CD1c-positive myeloid dendritic cell (primary cell): Measurements from ENCODE around the gene CYP46A1.

Experiments used
- DNase-seq: peaks from one replicate; pipeline ENCODE4 v3.0.0-alpha.2; 2016; ENCODE audit errors: extremely low spot score

Gene CYP46A1

DNA sequence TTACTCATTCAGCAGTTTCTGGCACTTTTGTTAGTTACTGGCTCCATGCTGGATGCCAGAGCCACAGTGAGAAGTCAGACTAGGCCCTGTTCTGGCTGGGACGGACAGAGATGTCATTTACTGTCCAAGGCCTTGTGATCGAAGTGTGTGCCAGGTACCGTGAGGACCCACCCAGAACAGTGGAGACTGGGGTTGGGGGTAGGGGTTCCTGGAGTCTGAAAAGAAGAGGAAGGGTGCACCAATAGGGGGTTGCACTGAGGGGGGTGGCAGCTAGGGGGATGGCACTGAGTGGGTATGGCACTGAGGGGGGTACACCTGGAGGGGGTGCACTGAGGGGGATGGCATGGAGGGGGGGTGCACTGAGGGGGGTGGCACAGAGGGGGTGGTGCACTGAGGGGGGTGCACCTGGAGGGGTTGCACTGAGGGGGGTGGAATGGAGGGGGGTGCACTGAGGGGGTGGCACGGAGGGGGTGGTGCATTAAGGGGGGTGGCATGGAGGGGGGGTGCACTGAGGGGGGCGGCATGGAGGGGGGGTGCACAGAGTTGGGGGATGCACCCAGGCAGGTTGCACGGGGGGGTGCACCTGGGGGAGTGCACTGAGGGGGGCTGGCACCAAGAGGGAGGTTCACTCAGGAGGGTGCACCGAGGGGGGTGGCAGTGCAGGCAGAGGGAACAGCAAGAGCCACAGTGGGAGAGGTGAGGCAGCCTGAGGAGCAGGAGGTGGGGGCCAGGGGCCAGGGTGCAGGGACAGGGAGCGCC lies 10.6 kb upstream of the CYP46A1 start:
- DNase-seq: no peak

GRCh38 chr14:99674064-99674650 lies 9.9 kb upstream of the CYP46A1 start:
- DNase-seq: no peak

- no peak for DNase-seq
Observed at GRCh38 chr14:99674776-99675381, 9.2 kb upstream of the CYP46A1 start.

DNA sequence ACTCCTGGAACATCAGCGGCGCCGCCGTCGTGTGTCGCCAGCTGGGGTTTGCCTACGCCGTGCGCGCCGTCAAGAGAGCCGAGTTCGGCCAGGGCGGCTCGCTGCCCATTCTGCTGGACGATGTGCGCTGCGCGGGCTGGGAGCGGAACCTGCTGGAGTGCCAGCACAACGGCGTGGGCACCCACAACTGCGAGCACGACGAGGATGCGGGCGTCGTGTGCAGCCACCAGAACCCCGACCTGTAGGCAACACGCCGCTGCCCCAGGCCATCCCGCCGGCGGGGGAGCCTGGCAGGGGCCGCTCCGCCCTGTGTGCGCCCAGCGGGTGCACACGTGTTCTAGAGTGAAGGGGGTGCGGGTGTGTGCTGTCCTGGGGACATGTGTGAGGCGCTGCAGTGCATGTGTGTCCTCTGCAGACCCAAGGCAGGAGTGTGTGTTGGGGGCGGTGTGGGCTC lies 8.7 kb upstream of the CYP46A1 start:
- no peak for DNase-seq

- no peak for DNase-seq
Observed at GRCh38 chr14:99675951-99676350, 8.1 kb upstream of the CYP46A1 start.

GRCh38 chr14:99676657-99677056 lies 7.4 kb upstream of the CYP46A1 start:
- DNase-seq: no peak

DNA sequence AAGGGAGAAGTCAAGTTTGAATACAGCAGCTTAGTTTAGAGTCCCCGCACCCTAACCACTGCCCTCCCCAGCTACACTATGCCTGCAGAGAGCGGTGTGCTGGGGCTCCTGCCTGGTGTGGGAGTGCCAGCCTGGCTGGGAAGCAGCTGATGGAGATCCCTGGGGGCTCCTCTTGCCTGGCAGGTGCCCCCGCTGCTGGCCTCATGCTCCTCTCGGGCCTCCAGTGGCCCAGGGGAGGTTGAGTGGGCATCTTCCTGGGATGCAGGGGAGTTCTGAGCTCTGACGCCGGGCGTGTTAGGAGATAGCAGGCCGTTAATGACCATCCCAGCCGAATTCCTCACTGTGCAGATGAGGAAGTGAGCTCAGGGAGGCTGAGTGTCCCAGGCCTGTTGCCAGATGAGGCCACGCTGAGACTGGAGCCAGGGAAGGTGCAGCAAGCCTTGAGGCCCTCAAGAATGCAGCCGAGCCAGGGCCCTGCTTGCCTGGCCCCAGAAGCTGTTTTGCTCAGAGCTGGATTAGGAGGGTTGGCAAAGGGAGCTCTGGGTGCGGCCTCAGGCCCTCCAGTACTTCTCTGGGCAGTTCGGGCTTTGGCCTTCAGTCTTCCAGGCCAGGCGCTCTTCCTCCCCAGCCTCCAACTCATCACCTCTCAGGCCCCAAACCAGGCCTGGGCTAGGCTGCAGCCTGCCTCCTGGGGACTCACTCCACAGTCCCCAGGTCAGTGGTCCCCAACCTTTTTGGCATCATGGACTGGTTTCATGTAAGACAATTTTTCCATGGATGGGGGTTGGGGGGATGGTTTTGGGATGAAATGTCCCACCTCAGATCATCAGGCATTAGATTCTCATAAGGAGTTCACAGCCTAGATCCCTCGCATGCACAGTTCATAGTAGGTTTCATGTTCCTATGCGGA lies 6.6 kb upstream of the CYP46A1 start:
- DNase-seq: no peak

DNA sequence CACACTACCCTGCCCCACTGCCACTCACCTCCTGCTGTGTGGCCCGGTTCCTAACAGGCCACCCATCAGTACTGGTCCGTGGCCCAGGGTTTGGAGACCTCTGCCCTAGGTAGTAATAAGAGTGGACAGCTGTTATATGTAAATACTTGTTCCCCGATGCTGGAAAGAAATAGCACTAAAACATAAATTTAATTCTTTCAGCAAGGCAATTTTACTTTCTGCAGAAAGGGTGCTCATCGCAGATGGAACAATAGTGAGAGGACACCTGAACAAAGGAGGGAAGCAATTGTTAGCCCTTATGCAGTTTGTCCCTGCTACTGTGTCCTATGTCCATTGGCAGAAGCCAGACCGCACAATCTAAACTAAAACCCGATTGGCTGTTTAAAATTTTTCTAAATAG lies 5.9 kb upstream of the CYP46A1 start:
- DNase-seq: no peak

DNA sequence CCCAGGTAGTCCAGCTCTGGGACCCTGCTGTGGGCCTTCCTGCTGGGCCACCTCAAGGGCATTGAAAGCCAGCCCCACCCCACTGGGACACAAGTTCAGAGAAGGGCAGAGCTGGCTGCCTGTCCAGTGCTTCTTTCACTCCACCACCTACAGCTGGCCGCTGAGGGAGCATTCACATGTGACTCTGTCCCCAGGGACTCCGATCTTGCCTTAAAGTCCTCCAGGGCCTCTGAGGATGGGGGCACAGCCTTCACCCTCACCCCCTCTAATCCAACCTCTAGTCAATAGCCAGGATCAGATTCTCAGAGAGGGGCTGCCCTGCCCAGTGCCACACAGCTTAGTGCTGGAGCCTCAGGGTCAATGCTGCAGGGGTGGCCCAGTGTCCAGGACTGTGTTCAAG lies 5.0 kb upstream of the CYP46A1 start:
- DNase-seq: no peak

DNA sequence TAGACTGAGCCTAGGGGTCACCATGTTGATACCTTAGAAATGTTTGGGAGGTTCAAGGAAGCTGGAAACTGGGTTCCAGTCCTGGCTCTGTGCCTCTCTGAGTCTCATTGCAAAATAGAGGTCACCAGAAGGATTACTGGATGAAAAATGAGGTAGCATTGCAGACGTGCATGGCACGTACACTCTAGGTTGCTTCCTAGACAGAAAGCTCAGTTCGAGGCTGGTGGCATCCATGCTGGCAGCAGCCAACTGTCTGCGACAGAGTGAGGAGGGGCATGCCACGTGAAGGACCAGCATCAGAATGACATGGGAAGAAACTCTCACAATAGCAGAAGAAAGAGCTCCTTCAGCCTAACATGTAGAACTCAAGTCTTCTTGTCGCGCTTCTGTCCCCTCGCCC lies 4.6 kb upstream of the CYP46A1 start:
- no peak for DNase-seq

GRCh38 chr14:99679996-99680395 lies 4.1 kb upstream of the CYP46A1 start:
- no peak for DNase-seq

DNA sequence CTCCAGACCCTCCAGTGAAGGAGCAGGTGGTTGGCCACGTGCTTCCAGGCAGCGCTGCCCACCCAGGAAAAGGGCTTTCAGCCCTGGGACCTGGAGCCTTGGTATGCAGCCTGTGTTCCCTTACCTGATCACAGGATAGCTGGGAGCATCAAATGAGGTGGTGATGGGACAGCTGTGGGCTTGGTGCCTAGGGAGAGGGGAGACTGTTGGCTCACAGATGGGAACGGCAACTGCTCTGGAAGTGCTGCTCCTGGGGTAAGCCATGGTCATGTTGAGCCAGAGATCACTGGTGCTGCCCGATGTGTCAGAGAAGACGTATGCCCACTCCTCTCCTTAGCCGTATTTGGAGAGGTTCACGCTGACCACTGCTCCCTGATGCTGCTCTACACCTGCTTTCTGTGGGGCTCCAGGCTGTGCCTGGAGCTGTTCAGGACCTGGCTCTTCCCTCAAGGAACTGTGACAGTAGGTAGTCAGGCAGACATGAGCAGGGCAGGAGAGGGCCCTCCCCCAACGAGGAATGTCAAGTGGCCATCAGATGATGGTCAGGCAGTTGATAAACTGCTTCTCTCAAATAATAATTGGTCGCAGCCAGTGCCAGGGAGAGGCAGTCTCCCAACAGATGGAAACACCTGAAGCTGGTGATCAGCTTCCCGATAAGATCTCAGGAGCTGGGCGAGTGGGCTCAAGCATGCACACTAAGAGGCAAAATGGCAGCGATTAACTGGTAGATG lies 2.8 kb upstream of the CYP46A1 start:
- no peak for DNase-seq

DNA sequence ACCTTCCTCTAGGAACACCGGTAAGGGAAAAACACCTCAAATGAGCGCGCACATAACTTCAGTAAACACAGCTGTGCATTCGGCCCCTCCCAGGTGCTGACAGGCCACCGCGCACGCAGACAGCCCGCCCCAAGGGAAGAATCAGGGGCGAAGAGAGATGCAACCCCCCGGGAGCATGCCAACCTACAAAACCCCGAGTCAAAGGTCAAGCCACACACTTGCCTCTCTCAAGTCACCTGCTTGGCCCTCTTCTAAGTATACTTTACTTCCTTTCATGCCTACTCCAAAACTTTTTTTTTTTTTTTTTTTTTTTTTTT lies 2.3 kb upstream of the CYP46A1 start:
- no peak for DNase-seq

- peak; percentile 72 for DNase-seq
Observed at GRCh38 chr14:99682809-99683618, 1.1 kb upstream of the CYP46A1 start.

DNA sequence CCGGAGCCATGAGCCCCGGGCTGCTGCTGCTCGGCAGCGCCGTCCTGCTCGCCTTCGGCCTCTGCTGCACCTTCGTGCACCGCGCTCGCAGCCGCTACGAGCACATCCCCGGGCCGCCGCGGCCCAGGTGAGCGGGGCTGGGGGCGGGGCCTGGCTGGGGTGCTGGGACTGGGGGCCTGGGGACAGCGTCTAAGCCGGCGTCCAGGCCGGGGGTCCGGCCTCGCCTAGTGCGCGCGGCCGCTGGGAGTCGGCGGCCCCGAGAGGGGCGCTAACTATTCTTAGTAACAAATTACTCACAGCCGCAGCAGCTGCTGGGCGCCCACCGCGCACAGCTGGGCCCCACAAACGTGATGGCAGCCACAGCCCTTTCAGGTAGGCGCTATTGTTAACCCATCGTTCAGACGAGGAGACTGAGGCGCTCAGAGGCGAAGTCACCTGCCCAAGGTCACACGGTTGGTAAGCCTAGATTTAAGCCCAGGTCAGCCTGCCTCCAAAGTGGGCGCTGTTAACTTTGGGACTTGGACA lies 374 bp downstream of the CYP46A1 start:
- DNase-seq: no peak

- DNase-seq: no peak
Observed at GRCh38 chr14:99685151-99685591, 1.1 kb downstream of the CYP46A1 start.

GRCh38 chr14:99685596-99685995 lies 1.5 kb downstream of the CYP46A1 start:
- no peak for DNase-seq

DNA sequence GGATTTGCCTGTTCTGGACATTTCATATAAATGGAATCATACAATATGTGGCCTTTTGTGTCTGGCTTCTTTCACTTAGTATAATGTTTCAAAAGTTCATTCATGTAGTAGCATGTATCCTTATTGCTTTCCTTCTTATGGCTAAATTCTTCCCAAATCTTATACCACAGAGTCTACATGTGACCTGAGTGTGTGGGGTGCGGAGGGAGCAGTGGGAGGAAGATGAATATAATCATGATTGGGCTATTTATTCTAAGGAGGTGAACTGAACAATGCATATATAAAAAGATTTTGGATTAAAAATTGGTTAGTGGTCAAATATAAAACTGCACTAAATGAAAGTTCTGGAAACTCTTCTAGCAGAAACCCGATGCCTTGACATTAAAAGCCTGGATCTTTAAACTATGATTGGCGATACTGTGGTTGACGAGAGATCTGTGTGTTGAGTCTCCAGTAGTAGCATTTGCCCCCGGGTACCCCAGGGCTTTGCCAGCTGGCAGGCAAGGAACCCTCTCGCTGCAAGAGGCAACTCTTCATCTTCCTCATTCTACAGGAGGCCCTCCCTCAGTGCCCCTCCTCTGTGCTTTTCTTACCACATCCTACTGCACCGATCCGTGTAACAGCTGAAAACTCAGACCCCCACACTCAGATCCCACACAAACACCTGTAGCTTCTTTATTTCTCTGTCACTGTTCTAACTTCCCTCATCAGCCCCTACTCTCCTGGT lies 2.6 kb downstream of the CYP46A1 start:
- no peak for DNase-seq

DNA sequence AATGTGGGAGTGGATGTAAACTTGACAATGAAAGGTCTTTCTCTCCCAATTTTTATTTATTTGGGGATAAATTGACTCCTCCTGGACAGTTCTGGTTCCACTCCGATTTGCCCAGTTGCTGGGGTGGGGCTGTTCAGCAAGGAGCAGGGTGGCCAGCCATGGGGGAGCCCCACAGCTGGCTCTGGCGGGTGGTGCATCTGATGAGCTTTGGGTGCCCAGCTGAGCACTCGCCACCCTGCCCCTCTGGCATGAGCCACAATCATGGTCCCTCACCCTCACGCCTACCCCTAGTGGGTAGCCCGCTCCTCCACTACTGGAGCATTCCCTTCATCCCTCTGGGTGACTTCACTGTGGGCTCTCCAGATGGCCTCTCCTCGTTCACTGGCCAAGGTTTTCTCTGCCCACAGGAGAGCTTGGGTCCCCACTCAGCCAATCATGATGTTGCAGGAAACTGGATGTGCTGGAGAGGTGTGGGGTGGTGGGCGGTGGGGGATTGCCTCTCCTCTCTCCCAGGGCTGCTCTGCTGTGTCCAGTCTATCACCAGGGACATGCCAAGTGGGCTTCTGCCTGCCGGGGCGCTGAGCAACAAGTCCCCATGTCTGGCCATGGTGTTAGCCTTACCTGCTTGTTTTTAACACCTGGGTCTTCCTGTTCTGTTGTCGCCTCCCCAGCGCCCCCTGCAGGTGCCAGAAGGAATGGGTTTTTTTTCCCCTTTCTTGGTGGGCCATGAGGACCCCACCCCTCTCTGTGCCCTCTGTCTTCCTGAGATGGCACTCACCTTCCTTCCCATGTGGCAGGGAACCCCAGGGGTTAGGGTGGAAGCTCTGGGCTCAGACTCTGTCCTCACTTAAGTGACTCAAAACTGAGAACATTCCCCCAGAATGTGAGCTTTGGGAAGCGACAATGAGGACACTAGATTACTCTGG lies 3.4 kb downstream of the CYP46A1 start:
- no peak for DNase-seq
